NCI-H1694 treated with DMSO at 0.1 percent for 48 hours (cell line): ENCODE data around the gene SPATA24.
"Not testable (repeated sequence)": the region's sequence is repeated elsewhere in the genome, so short reads cannot be mapped to it uniquely, and the experiment has no call there.

ENCODE experiments used
- DNase-seq: peaks from one replicate; lab custom pipeline; 2025; lab: John Stamatoyannopoulos, UW

SPATA24 gene

GRCh38 chr5:139382807-139383206, 21.1 kb downstream of the SPATA24 start:
- no peak for DNase-seq

GRCh38 chr5:139381837-139382761, 21.8 kb downstream of the SPATA24 start:
- no peak for DNase-seq

GRCh38 chr5:139379626-139380449, 24.1 kb downstream of the SPATA24 start:
- DNase-seq: no peak

- no peak for DNase-seq
Measured at GRCh38 chr5:139378941-139379361, 24.9 kb downstream of the SPATA24 start.

- no peak for DNase-seq
Measured at GRCh38 chr5:139378101-139378825, 25.6 kb downstream of the SPATA24 start.

- DNase-seq: no peak
Measured at GRCh38 chr5:139377226-139377625, 26.7 kb downstream of the SPATA24 start.

- DNase-seq: no peak
Measured at GRCh38 chr5:139376364-139376763, 27.5 kb downstream of the SPATA24 start.

GRCh38 chr5:139374909-139375308, 29.0 kb downstream of the SPATA24 start:
- no peak for DNase-seq

GRCh38 chr5:139371482-139372435, 32.1 kb downstream of the SPATA24 start:
- DNase-seq: no peak

- DNase-seq: no peak
Measured at GRCh38 chr5:139369181-139369580, 34.7 kb downstream of the SPATA24 start.

- no peak for DNase-seq
Measured at GRCh38 chr5:139368613-139369012, 35.3 kb downstream of the SPATA24 start.

GRCh38 chr5:139364466-139364865, 39.4 kb downstream of the SPATA24 start:
- DNase-seq: no peak

GRCh38 chr5:139363937-139364336, 40.0 kb downstream of the SPATA24 start:
- no peak for DNase-seq

GRCh38 chr5:139361835-139362429, 42.0 kb downstream of the SPATA24 start:
- no peak for DNase-seq

- no peak for DNase-seq
Measured at GRCh38 chr5:139360384-139360783, 43.5 kb downstream of the SPATA24 start.

- no peak for DNase-seq
Measured at GRCh38 chr5:139358064-139358463, 45.8 kb downstream of the SPATA24 start.

GRCh38 chr5:139355900-139356299, 48.0 kb downstream of the SPATA24 start:
- DNase-seq: not testable (repeated sequence)

GRCh38 chr5:139354186-139354585, 49.7 kb downstream of the SPATA24 start:
- DNase-seq: no peak

GRCh38 chr5:139347863-139348262, 56.0 kb downstream of the SPATA24 start:
- not testable (repeated sequence) for DNase-seq
